ENCODE measurements around the gene GGTLC3.
"Not testable (repeated sequence)": the region's sequence is repeated elsewhere in the genome, so short reads cannot be mapped to it uniquely, and the experiment has no call there.

GGTLC3 gene

GRCh38 chr22:18496227-18496626, 21.7 kb downstream of the GGTLC3 start:
- not testable (repeated sequence) for H3K4me2 ChIP-seq (ENCODE audit: low read length); H3K27me3 ChIP-seq (ENCODE audit: insufficient read depth, low read length); H2AFZ ChIP-seq (ENCODE audit: low read length); H3K9me2 ChIP-seq (ENCODE audit: low read depth, low read length); H3K9me3 ChIP-seq (ENCODE audit: low read length); H3K27ac ChIP-seq (ENCODE audit: low read depth, low read length, poor library complexity, severe bottlenecking); H4K20me1 ChIP-seq (ENCODE audit: insufficient read depth, low read length); H3K79me2 ChIP-seq (ENCODE audit: insufficient read depth, low read length); H3K4me1 ChIP-seq (ENCODE audit: insufficient read depth, low read length, severe bottlenecking); H3K36me3 ChIP-seq (ENCODE audit: insufficient read depth, low read length); H3F3A ChIP-seq (ENCODE audit: insufficient read depth, low read length); H3K9ac ChIP-seq (ENCODE audit: low read length); H3K4me3 ChIP-seq (ENCODE audit: low read depth, low read length, poor library complexity, severe bottlenecking)
